Cardiac fibroblast (primary cell): ENCODE measurements around the gene SLC10A7.

ENCODE experiments used
- DNase-seq, 2 donors: peaks; one replicate each; pipeline versions ENCODE4 v3.0.0 to v3.0.0-alpha.2; 2010; ENCODE audit warnings: low read depth in 2 of 2
- H3K4me3 ChIP-seq, 2 donors: replicated peaks in 1 of 2; 1 replicate in 1 of 2; 2 replicates in 1 of 2; pipeline ENCODE4 v1.5.1; 2011; ENCODE audit warnings: low read depth in 2 of 2, low read length in 2 of 2, mild to moderate bottlenecking in 2 of 2, moderate library complexity in 1 of 2
- TF ChIP-seq, protein P1 (sequence below): IDR thresholded peaks from one replicate; pipeline ENCODE4 v1.5.1; 2011; ENCODE audit warnings: low read depth, mild to moderate bottlenecking, low read length, inconsistent platforms

The SLC10A7 gene

DNA sequence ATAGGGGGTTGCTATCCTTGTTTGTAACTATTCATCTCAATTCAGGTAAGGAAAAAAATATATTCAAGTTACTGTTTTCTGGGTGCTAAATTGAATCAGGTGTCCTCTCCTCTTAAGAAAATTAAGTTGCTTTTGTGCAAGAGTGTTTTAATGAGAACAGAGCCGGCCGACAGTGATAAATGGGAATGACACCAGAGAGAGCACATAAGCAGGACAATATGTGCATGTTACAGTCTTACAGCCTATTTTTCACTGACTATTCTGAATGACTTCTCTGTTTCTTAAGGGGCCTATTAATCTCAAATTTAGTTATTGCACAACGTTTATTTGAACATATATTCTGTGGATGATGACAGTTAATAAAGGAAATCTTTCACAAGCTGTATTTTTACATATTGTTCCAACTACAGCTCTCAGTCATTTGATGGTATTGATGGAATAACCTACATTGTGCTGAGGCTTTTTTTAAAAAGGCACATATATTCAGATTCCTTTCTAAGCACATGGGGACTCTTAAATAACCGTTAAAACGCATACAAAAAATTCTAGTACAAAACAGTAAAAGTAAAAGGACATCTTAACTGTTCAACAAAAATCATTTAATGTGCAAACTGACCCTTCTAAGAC, 68.4 kb downstream of the SLC10A7 start:
- H3K4me3 ChIP-seq, result no peak overlapping the region
- DNase-seq, result no peak
- TF ChIP-seq, protein P1, sequence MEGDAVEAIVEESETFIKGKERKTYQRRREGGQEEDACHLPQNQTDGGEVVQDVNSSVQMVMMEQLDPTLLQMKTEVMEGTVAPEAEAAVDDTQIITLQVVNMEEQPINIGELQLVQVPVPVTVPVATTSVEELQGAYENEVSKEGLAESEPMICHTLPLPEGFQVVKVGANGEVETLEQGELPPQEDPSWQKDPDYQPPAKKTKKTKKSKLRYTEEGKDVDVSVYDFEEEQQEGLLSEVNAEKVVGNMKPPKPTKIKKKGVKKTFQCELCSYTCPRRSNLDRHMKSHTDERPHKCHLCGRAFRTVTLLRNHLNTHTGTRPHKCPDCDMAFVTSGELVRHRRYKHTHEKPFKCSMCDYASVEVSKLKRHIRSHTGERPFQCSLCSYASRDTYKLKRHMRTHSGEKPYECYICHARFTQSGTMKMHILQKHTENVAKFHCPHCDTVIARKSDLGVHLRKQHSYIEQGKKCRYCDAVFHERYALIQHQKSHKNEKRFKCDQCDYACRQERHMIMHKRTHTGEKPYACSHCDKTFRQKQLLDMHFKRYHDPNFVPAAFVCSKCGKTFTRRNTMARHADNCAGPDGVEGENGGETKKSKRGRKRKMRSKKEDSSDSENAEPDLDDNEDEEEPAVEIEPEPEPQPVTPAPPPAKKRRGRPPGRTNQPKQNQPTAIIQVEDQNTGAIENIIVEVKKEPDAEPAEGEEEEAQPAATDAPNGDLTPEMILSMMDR, result no peak

DNA sequence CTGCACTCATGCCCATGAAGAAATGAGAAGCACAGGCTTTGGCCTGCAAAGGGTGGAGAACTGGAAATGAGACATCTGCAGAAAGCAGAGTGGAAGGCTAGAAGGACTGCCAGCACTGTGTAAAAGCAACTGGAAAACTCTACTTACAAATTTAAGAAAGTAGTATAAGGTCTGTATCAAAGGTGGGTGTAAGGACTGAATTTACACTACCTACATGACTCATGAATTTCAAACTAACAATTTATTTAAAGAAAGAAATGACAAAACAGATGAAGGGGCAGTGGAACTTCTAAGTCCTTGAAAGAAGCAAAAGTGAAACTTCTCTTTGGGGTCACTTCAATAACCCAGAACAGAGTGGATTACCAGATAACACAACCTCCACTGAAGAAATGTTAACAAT, 71.2 kb downstream of the SLC10A7 start:
- H3K4me3 ChIP-seq, result no peak overlapping the region
- peak; percentile 10 to 26 for DNase-seq
- TF ChIP-seq, protein P1, result no peak

- H3K4me3 ChIP-seq, result no peak overlapping the region
- DNase-seq, result no peak
- TF ChIP-seq, protein P1, result no peak
Observed at GRCh38 chr4:146446555-146446954, 75.2 kb downstream of the SLC10A7 start.

- TF ChIP-seq, protein P1, result no peak
- no peak overlapping the region for H3K4me3 ChIP-seq
- DNase-seq, result no peak
Observed at GRCh38 chr4:146445198-146446150, 76.3 kb downstream of the SLC10A7 start.

DNA sequence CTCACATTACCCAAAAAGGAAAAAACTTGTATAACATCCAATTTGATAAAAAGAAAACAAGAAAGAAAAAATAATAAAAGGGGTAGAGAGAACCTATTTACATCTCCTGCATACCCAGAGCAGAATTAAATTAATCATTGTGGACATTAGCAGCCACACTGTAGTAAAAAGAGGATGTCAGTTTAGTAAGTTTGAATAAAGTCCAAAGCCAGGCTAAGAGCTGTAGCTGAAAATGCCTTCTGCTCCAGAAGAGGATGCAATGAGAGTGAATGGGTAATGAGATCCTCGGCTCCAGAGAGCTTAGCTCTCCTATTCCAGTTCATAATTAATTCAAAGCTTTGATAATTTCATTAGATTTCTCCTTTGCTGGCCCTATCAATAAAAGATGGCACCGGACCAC, 78.2 kb downstream of the SLC10A7 start:
- TF ChIP-seq, protein P1, result no peak
- no peak overlapping the region for H3K4me3 ChIP-seq

GRCh38 chr4:146442801-146443200, 78.9 kb downstream of the SLC10A7 start:
- TF ChIP-seq, protein P1, result no peak
- no peak overlapping the region for H3K4me3 ChIP-seq
- peak; percentile 31 to 82 for DNase-seq

More for the DNA sequence above, 78.2 kb downstream of the SLC10A7 start:
- no peak for DNase-seq
